Measurements from ENCODE around the gene TSPO. TPM values are rescaled to one million over a fixed set of nuclear protein-coding genes. Genes with fewer than 3 reads are reported as not detected.
A peak's percentile ranks its signal among the peaks of the same experiment; 100 is the strongest.

Gene TSPO
- total and polyA plus RNA-seq, 2 of the 8 experiments (the other 6 are each of a cell fraction or from before 2014, with no cell fraction given) = 19.9 to 51.5 TPM

- TF ChIP-seq TAF1 (IDR thresholded peaks at IDR 0.05; ENCODE audit: low read depth, low read length) (peak; percentile 75), SP2 (IDR thresholded peaks at IDR 0.05; ENCODE audit: low read length) (no peak), SIX5 (IDR thresholded peaks at IDR 0.05; ENCODE audit: low read depth, low read length) (peak; percentile 13; the same call in 1 of the 2 replicates), SIN3A (conservative IDR thresholded peaks at IDR 0.05 in 1 of 2, IDR thresholded peaks at IDR 0.05 in 1 of 2; ENCODE audit: low read depth in 1 of 2, low read length in 2 of 2) (peak; percentile 59 to 84; a peak in 1 of 4 replicates), RBBP5 (IDR thresholded peaks at IDR 0.05; ENCODE audit: borderline replicate concordance, low read depth, low read length) (peak; percentile 93; the same call in 1 of the 2 replicates), CHD1 (IDR thresholded peaks at IDR 0.05; ENCODE audit: low read depth, low read length) (no peak), E2F6 (IDR thresholded peaks at IDR 0.05) (peak; percentile 87), YY1 (IDR thresholded peaks at IDR 0.05; ENCODE audit: low read depth, low read length) (0 out of 2 replicates have a peak, but pooled peaks have one; percentile 32), HDAC2 (IDR thresholded peaks at IDR 0.05; ENCODE audit: borderline replicate concordance in 1 of 2, low read depth in 2 of 2, low read length in 2 of 2) (0 out of 4 replicates have a peak, but pooled peaks of 1 of the 2 experiments have one; percentile 42), TBP (IDR thresholded peaks at IDR 0.05; ENCODE audit: low read depth, low read length) (peak; percentile 82), NANOG (IDR thresholded peaks at IDR 0.05; ENCODE audit: insufficient read depth, low read depth, low read length, poor library complexity, severe bottlenecking) (no peak), BACH1 (IDR thresholded peaks at IDR 0.05; ENCODE audit: low read length) (peak; percentile 23; the same call in 1 of the 2 replicates), TAF7 (optimal IDR thresholded peaks at IDR 0.05; ENCODE audit: borderline replicate concordance, low read depth, low read length) (peak; percentile 53), TEAD4 (IDR thresholded peaks at IDR 0.05; ENCODE audit: low read depth, low read length) (no peak), GTF2F1 (IDR thresholded peaks at IDR 0.05; ENCODE audit: borderline replicate concordance, low read depth, low read length) (no peak), POLR2AphosphoS5 (IDR thresholded peaks at IDR 0.05; ENCODE audit: low read depth, low read length) (no peak), POLR2A (IDR thresholded peaks at IDR 0.05; ENCODE audit: control extremely low read depth in 1 of 2, low read depth in 2 of 2, low read length in 2 of 2) (peak in 1 of 2 experiments; percentile 50; a peak in 2 of 3 replicates), JUN (IDR thresholded peaks at IDR 0.05; ENCODE audit: low read depth, low read length) (no peak), ZNF274 (IDR thresholded peaks at IDR 0.05; ENCODE audit: borderline replicate concordance, extremely low read depth, low read length) (no peak), SIRT6 (IDR thresholded peaks at IDR 0.05; ENCODE audit: low read length) (no peak), POU5F1 (IDR thresholded peaks at IDR 0.05; ENCODE audit: low read depth, low read length) (no peak), PHF8 (conservative IDR thresholded peaks at IDR 0.05; ENCODE audit: low read depth, low read length) (peak; percentile 67; the same call in 1 of the 2 replicates), NRF1 (IDR thresholded peaks at IDR 0.05; ENCODE audit: low read depth, low read length) (peak; percentile 34; the same call in 1 of the 2 replicates), TCF12 (IDR thresholded peaks at IDR 0.05; ENCODE audit: low read depth, low read length) (no peak), JUND (IDR thresholded peaks at IDR 0.05; ENCODE audit: low read length) (no peak)
Observed at GRCh38 chr22:43142880-43143562, 8.3 kb upstream of the TSPO start, which contains the start of gene MCAT (continued).

Data from H1 (cell line).